Liver (tissue), 3 donors: Measurements from ENCODE around the gene TMEM45A.

Source experiments
- ATF3 ChIP-seq: IDR thresholded peaks from 2 replicates; pipeline ENCODE4 v1.6.1; 2016; ENCODE audit warnings: antibody characterized with exemption
- CTCF ChIP-seq: fragments of 150-350 bp; IDR thresholded peaks from 2 replicates; pipeline ENCODE4 v1.5.1; 2017; ENCODE audit warnings: improper control_type of control experiment, low read depth, low read length; ENCODE audit not compliant: missing input control
- EGR1 ChIP-seq, 2 donors: IDR thresholded peaks; 2 replicates each; pipeline ENCODE4 v1.6.1; 2016 to 2018; ENCODE audit warnings: antibody characterized with exemption in 2 of 2, low read depth in 2 of 2
- FOXA2 ChIP-seq: IDR thresholded peaks from 2 replicates; pipeline ENCODE4 v1.6.1; 2016; ENCODE audit warnings: antibody characterized with exemption
- GABPA ChIP-seq, 2 donors: IDR thresholded peaks in 1 of 2; conservative IDR thresholded peaks in 1 of 2; 2 replicates each; pipeline ENCODE4 v1.6.1; 2016; ENCODE audit warnings: antibody characterized with exemption in 2 of 2, mild to moderate bottlenecking in 1 of 2, moderate library complexity in 1 of 2
- REST ChIP-seq: IDR thresholded peaks from 2 replicates; pipeline ENCODE4 v1.6.1; 2016; ENCODE audit warnings: antibody characterized with exemption, mild to moderate bottlenecking
- RXRA ChIP-seq, 2 donors: IDR thresholded peaks; 2 replicates each; pipeline ENCODE4 v1.6.1; 2017 to 2018; ENCODE audit warnings: antibody characterized with exemption in 2 of 2, mild to moderate bottlenecking in 1 of 2
- TAF1 ChIP-seq: conservative IDR thresholded peaks from 2 replicates; pipeline ENCODE4 v1.6.1; 2016; ENCODE audit warnings: antibody characterized with exemption, mild to moderate bottlenecking
- ZBTB33 ChIP-seq: IDR thresholded peaks from 2 replicates; pipeline ENCODE4 v1.6.1; 2016; ENCODE audit warnings: antibody characterized with exemption
- donor health status: healthy.
- donor health status: healthy.

- TF ChIP-seq CTCF, result no peak
- no peak for TF ChIP-seq FOXA2
- TF ChIP-seq RXRA (IDR thresholded peaks at IDR 0.05), result no peak
- no peak for TF ChIP-seq GABPA (IDR thresholded peaks at IDR 0.05 in 1 of 2, conservative IDR thresholded peaks at IDR 0.05 in 1 of 2)
- TF ChIP-seq TAF1, result no peak
- TF ChIP-seq ZBTB33, result no peak
- TF ChIP-seq EGR1 (IDR thresholded peaks at IDR 0.05; ENCODE audit: low read depth in 2 of 2), result no peak
- TF ChIP-seq ATF3, result no peak
- no peak for TF ChIP-seq REST
These were observed 69.9 kb downstream of the TMEM45A start for GRCh38 chr3:100562224-100562857.
